T follicular helper cell (primary cell): ENCODE measurements around the gene HOXA2.

Source experiments
- DNase-seq: peaks from one replicate; pipeline ENCODE4 v3.0.0-alpha.2; 2020; ENCODE audit warnings: low read depth

Gene HOXA2

DNA sequence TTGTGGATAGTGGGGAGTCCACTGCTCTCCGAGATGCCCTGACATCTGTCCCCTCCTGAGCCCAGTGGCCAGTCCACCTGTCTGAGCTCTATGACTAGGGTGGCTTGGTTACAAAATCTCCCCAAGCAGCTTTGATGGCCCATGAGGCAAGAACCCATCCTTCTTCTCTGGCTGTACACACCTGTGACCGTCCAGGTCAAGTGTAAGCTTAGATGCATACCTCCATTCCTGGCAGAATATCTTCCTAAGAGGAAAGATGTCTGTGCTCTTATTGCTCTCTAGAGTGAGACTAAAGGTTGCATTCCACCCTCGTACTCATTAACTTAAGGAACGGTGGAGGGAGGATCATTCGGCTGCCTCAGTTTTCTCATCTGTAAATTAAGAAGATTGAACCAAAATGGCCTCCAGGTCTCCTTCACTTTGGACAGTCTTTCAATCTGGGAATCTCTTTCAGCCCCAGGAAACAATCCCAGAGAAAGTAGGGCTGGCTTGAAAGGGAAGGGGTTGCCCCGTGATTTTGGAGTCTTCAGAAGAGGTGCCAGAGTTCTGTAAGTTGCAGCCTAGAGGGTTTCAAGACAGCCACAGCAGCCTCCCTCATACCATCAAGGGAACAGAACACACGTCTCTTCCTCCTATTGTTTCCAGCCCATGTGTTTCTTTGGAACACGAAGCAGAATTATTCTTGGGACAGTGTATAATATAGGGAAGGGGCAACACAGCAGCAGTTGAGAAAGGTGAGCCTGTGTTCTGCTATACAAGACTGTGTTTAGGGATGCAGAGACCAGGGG, 22.6 kb upstream of the HOXA2 start:
- DNase-seq, result no peak

DNA sequence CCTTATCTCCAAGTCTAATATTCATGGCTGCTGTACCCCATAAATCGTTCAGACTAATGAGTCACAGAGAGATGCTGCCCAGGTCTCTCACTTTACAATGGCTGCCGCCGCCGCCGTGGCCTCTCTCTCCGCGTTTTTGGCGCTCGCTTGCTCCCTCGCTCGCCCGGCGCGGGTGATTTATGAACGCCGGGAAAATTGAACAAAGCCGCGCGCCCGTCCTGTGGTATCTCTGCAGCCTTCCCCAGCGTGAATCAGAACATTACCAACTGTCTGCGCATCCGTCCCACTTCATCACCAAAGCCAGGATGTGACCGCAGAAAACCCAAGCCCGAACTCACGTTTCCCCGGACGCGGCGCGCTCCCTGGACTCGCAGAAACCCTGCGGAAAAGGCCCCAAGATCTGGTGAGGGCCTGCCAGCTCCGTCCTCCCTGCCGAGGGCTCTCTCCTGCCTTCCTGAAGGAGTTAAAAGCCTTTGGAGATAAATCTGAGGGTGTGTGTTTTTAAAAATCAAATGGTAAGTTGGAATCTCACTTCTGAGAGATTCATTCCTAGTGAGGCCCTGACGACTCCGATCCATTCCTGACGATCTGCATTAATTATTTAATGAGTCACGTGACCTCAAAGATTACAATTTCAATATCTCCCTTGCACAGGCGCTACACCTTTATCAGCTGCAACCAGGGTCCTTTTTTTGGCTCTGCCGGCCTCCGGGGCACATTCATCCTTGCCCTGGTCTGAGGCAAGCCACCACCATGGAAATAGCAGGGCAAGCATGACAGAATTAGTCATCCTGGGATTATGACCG, 21.8 kb upstream of the HOXA2 start:
- DNase-seq, result no peak

DNA sequence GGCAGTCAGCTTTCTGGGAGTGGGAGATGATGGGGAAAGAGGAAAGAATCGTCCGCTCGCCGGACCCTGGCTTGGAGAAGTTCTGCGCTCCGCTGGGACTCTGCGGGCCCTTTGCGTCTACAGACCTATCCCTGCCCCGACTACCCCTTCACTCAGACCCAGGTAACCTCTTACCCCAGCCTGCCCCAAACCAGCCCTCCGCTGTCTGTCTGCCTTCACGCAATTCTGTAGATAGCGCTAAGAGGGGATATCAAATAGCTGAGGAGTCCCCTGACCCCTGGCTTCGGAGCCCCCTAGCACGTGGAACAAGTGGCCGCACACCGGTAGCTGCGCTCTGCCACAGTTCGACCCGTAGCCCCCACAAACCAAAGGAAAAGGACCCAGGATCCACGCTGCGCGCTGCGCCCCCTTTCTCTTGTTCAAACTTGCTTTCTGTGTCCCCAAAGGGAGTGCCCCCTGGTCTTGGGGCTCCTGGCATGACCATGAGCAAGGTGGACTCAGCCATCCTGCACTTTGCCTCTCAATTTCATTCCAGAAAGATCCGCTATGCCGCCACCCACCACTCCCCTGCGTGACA, 21.1 kb upstream of the HOXA2 start:
- no peak for DNase-seq

GRCh38 chr7:27123007-27123476, 20.6 kb upstream of the HOXA2 start:
- DNase-seq, result no peak

DNA sequence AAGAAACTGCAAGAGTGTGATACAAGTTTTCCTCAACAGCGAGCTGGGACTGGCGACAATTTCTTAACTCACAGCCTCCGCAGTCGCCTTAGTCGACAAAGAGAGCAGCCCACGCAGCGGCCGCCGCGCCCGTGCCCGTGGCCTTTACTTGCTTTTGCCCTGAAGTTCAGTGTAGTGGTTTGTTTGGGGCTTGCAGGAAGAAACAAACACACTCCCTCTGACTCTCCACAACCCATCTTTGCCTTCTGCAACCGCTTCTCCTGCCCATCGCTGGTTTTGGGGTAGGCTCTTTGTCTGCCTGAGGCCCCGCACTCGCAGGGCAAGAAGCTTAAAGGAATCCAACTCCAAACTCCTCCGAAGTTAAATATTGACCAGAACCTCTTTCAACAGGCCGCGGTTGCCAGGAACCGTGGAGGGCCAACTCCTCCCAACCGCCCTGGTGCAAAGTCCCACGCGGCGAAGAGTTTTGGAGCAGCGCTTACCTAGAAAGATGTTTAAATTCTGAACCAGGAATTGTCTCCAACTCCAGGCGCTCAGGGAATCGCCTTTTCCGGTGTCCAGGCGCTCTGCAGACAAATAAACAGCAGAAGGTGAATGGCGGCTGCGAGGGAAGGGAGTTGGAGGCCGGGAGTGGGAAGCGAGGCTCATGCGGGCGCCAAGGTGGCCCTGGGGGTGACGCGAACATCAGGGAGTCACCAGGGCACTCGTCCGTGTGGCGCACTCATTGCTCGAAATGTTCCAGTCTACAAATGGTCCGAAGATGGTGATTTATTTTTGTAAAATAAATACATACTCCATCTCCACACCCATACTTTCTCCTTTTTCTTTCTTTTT, 19.8 kb upstream of the HOXA2 start:
- no peak for DNase-seq

DNA sequence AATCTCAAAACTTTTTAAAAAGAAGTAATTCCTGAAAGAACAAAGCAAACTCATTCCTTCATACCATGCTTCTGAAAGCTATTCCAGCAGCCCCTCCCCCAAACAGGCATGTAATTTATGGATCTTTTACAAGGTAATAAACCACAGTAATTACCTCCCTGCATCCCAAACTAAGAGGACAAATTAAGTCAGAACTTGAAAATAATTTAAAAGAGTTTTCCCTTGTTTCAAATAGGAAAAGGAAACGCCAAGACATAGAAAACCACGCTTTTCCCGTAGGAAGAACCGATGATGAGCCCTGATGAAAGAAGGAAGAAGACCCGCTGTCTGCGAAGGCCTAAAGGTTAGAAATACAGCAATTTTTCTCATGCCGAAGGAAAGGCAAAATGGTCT, 19.2 kb upstream of the HOXA2 start:
- DNase-seq, result no peak

- DNase-seq, result no peak
Observed at GRCh38 chr7:27119412-27119911, 17.0 kb upstream of the HOXA2 start.

GRCh38 chr7:27118580-27118979, 16.1 kb upstream of the HOXA2 start:
- no peak for DNase-seq

GRCh38 chr7:27117887-27118491, 15.5 kb upstream of the HOXA2 start:
- no peak for DNase-seq

- no peak for DNase-seq
Observed at GRCh38 chr7:27116962-27117886, 14.7 kb upstream of the HOXA2 start.

GRCh38 chr7:27116031-27116961, 13.8 kb upstream of the HOXA2 start:
- DNase-seq, result no peak

DNA sequence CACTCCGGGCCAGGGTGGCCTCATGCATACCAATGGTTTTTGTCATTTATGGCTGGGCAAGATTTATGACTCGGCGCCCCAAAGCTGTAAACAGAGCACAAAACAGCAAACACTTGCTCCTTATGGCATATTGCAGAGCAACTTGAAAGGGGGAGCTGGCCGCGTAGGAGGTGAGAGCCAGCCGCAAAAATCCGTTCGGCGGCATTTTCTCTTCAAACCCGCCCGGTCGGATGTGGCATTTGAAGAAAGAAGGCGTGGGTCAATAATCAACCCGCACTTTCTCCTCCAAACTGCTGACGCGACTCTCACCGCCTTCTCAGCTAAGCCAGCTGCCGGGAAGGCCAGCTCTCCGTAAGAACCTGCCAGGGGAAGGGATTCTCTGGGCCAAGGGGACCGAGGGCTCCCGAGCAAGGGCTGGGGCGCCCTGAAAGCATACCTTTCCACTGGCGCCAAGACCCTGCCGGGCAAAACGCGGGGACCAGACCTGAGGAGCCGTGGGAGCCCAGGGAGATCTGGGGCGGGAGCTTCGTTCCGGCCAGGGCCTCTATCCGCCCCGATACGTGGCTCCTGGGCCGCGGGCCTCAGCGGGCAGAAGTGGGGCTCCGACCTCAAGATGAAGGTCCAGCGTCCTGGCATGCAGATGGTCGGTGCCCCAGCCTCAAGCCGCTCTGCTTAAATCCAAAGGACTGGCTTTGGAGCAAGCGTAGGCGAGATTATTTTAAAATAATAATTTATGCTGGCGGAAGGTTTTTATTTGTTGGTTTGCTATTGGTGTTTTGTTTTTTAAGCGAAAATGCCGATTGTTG, 12.9 kb upstream of the HOXA2 start:
- DNase-seq, result no peak

- no peak for DNase-seq
Observed at GRCh38 chr7:27114881-27115220, 12.4 kb upstream of the HOXA2 start.

DNA sequence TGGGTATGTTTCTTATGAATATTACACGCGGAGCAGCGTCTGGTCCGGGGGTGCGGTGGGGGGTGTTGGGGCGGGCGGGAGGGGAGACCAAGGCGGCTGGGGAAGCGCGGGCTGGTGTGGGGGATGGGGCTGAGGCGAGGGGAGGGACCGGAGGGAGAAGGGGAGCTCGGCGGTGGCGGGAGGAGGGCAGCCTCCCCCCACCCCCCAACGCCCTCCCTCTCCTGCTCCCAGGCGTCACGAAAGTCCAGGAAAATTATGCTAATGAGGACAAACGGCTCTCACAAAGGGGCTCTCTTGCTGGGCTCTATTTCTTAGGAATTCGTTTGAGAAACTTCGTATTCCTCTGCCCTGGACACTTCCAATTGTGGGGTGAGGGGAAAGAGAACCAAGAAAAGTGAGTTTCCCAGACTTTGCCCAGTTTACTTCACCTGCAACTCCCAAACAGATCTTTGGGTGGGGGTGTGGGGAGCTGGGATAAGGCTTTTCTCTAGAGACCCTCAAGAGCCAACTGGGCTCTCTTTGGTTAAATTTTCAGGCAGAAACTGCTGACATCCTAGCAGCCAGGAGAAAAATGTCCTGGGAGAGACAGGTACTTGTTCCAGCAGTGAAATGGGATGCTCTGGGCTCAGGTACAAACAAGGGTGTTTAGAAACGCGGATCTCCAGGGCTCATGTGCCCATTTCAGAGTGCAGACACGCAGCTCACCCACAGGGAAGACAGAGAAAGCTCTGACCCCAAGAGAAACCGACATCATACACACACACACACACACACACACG, 11.7 kb upstream of the HOXA2 start:
- no peak for DNase-seq

- no peak for DNase-seq
Observed at GRCh38 chr7:27112955-27113949, 10.8 kb upstream of the HOXA2 start.

GRCh38 chr7:27112361-27112760, 9.9 kb upstream of the HOXA2 start:
- no peak for DNase-seq
